HG02642 (cell line): ENCODE results near the gene DLEC1.

Experiments
- ATAC-seq: cut with Tn5 transposase; IDR thresholded peaks from one replicate; pipeline ENCODE4 v1.9.1; 2021; ENCODE audit warnings: mild to moderate bottlenecking; ENCODE audit not compliant: unreplicated experiment, poor library complexity

DLEC1 gene

DNA sequence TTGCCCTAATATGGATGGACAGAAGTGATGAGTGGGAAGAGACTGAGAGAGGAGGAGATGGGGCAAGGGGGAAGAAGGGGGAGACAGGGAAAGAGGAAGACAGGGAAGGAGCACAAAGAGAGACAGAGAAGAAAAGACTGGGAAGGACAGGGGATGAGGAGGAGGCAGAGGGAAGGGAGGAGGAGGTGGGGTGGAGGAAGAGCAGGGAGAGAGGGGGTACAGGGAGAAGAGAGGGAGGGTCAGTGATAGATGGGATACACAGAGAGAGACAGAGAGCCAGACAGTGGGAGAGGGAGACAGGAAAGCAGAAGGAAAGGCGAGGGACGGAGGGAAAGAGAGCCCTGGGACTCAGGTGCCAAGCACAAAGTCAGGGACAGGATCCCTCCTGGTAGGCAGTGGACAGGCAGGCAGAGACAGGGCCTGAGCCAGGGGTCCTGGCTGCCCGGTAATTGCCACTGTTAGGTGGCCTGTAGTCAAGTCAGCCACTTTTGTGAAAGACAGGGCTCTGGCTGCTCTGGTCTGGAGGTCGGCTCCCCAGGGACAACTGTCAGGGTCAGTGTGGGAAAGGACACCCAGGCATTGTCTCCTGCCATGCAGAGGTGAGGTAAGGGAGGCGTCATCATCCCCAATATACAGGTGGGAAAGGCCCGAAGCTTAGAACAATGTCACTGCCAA lies 38.6 kb upstream of the DLEC1 start:
- ATAC-seq: no peak

DNA sequence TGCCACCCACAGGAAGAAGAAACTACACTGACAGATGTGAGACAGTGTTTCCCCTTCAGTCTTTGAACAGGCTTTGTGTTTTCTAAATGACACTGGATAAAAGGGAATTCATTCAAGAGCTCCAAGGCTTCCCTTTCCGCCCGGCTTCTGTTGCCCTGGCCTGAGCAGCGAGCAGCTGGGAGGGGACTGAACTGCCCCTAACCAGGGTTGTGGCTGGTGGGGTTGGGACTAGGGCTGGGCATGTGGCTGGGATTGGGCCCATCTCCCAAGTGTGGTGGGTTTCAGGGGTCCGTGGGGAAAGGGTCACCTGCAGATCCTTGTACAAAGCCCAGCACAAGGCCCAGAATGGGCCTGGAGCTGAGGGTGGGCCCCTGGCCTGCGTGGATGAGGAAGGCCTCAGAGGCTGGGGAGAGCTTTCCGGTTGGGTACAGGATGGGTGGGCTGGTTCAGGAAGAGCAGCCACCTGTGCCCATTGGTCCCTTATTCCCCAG lies 38.0 kb upstream of the DLEC1 start:
- ATAC-seq: no peak

DNA sequence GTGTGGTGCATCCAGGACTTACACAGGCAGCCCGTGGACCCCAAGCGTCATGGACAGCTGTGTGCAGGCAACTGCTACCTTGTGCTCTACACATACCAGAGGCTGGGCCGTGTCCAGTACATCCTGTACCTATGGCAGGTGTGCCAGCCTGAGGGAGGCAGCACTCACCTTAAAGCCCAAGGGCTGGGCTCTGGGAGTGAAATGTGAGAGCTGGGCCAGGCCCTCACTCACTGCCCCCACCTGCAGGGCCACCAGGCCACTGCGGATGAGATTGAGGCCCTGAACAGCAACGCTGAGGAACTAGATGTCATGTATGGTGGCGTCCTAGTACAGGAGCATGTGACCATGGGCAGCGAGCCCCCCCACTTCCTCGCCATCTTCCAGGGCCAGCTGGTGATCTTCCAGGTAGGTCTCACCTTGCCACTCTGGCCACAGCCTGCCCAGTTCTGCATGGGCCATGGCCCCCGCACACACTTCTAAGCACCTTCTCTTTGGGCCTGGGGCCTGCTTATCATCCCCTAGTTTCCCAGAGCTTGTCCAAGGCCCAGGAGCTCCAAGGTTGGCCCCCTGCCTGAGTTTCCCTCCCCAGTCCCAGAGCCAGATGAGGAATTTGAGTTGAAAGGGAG lies 37.4 kb upstream of the DLEC1 start:
- ATAC-seq: no peak

DNA sequence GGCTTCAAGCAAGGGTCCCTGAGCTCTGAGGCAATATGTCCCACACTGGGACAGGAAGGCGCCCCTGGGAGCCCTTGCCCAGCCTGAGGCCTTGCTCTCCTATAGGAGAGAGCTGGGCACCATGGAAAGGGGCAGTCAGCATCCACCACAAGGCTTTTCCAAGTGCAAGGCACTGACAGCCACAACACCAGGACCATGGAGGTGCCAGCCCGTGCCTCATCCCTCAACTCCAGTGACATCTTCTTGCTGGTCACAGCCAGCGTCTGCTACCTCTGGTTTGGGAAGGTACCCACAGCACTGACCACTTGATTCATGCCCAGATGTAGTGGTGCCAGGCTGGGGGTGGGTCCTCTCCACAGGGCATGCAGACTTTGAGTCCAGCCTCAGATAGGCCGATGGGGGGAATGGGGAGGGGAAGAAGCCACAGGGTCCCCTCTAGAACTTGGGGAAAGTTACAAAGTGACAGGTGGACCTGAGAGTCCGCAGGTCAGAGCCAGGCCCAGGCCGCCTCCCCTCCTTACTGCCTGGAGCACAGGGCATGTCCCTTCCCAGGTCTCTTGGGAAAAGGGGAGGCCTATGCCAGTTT lies 36.6 kb upstream of the DLEC1 start:
- no peak for ATAC-seq

DNA sequence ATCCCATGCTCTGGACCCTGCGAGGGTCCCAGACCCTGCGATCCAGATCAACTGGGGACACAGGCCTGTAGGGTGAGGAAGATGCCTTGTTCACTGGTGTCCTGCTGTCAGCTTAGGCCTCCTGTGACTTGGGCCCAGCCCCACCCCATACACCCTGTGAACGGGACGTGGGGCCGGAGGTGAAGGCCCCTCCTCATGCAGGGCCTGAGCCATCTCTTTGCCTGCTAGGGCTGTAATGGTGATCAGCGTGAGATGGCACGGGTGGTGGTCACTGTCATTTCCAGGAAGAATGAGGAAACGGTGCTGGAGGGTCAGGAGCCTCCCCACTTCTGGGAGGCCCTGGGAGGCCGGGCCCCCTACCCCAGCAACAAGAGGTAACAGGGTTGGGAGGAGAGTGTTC lies 36.1 kb upstream of the DLEC1 start:
- no peak for ATAC-seq

DNA sequence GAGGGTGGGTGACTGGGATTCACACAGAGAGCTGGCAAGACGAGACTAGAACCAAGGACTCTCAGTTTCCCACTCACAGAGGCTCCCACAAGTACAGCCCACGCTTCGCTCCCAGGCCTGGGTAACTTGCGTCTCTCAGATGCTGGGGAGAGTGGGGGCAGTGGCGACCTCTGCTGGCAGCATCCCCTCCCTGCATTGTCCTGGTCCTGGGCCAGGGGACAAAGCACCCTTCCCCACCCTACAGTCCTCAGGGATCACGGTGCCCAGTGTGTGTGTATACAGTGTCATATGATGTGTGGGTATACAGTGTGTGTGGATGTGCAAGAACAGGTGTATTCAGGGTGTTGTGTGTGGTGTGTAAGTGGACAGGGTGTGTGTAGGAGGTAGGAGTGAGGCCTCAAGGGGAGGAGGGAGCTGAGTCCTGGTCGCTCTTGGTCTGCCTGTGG lies 35.6 kb upstream of the DLEC1 start:
- ATAC-seq: no peak

DNA sequence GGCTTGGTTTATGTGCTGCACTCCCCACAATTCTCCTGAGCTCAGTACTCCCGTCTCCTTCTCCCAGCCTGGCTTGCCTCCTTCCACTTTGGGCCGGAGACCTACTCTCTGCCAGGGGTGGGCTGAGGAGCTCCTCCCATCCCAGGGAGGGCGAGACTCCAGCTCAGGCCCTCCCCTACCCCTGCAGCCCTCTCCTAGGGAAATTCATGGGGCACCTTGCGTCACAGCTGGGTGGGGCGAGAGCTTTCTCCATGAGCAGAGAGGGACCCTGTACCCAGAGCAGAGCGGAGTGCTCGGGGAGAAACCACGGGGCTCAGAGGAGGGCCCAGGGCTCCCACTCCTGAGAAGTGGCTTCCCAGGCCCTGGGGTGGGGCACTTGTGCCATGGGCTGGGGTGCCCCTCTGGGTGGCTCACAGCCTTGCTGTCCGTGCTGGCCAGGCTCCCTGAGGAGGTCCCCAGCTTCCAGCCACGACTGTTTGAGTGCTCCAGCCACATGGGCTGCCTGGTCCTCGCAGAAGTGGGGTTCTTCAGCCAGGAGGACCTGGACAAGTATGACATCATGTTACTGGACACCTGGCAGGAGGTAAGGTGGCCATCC lies 35.1 kb upstream of the DLEC1 start:
- ATAC-seq: no peak

DNA sequence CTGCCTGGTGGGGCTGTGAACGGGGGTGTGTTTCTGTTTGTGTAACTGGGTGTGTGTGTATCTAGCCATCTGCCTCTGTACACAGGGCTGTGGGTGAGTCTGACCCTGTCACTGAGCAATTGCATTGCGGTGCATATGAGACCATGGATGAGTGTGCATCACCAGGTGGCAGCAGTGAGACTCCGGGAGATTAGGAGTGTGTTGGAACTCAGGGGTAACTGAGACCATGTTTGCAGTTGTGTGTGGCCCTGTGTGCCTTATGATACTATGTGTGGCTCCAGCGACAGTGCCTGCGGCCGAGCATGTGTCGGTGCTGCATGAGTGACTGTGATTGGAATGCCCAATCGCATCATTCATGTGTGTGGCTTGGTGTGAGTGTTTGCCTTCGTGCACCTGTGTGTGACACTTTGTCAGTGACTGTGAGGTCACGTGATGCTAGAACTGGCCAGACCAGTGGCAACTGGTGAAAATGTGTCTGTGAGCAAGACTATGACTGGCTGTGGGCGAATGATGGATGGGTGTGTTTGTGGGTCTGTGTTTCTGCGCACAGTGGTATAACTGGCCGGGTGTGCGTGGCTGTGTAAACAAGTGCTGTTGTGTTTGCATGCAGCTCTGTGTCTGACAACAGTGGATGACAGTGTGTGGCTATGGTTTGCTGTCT lies 34.5 kb upstream of the DLEC1 start:
- ATAC-seq: no peak

DNA sequence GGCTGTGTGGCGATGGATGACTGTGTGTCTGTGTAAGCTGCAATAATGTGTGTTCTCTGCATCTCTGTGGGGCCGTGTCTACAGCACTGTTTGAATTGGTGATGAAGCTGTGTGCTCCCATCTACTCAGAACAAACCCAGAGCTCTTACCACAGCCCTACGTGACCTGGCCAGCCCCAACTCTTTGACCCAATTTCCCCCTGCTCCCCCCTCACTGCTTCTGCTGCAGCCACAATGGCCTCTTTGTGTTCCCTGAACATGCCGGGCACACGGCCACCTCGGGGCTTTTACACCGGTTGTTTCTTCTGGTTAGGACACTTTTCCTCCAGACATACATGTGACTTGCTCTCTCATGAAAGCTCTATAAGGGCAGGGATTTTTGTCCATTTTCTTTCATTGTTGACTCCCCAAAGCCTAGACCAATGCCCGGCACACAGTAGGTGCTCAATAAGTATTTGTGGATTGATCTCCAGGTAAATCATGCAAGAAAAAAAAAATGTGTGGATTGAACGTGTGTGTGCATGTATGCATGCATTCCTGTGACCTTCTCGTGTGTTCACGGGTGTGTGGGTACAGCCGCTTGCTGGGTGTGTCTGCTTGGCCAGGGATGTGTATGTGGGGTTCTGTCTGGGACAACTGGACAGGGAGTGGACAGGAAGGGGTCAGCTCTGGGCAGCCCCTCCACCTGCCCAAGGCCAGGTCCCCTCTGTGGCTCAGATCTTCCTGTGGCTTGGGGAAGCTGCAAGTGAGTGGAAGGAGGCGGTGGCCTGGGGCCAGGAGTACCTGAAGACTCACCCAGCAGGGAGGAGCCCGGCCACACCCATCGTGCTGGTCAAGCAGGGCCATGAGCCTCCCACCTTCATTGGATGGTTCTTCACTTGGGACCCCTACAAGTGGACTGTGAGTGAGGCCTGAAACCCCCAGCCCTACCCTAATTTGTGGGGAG lies 33.7 kb upstream of the DLEC1 start:
- ATAC-seq: no peak

DNA sequence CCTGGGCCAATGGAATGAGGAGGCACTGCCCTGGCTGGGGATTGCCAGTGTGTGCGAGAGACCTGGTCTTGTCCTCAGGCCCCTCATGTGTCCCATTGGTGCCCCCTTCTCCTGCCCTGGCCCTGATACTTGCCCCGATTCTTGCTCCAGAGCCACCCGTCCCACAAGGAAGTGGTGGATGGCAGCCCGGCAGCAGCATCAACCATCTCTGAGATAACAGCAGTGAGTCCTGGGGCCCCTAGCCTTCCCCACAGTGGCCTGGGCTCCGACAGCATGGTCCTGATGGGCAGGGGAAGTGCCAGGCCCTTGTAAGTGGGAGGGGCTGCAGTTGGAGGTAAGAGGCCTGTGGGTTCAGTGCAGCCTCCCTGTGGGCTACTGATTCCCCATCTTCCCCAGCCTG lies 33.0 kb upstream of the DLEC1 start:
- no peak for ATAC-seq

DNA sequence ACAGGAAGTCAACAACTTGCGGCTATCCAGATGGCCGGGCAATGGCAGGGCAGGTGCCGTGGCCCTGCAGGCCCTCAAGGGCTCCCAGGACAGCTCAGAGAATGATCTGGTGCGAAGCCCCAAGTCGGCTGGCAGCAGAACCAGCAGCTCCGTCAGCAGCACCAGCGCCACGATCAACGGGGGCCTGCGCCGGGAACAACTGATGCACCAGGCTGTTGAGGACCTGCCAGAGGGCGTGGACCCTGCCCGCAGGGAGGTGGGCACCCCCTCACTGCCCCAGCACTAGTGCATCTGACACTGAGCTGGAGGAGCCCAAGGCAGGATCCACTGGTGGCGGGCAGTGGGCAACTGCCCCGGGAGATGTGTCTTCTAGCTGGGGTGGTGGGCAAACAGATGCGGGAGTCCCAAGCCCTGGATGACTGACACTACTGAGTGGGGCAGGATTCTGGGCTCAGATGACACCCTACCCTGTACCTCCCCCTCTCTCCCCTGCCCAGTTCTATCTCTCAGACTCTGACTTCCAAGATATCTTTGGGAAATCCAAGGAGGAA lies 32.5 kb upstream of the DLEC1 start:
- no peak for ATAC-seq

DNA sequence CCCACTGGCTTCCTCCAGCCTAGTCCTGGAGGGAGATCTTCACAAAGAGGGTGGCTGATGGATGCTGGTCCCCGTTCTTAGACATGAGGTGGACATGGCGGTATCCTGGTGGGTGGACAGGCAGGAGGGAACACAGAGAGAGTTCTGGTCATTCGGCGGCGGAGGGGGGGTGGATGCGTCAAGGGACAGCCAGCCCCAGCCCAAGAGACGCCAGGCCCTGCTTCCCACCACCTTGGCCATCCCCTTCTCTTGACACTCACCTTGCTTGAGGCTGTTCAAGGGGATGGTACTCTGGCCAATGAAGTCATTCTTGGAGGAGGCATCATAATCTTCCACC lies 31.3 kb upstream of the DLEC1 start:
- ATAC-seq: no peak

DNA sequence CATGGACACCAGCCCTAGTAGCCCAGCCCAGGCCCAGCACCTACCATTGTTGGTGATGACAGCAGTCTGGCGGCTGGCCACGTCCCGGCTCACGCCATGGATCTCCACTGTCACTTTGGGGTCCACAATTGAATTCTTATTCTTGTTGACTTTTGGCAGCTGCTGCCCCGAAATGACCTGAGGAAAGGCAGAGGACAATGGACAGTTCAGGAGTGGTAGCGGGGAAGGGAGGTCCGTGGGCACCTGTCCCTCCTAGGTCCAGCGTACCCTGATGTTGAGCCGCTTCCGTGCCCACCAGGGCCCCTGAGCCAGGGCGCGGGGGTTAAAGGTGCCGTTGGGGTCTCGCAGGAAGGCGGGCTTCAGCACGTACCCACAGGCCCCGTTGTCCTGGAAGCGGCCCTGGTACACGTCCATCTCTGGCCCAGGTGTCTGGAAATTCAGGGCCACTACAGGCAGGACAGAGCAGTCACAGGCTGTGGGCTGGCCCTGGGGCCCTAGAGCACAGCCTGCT lies 30.8 kb upstream of the DLEC1 start:
- ATAC-seq: no peak

DNA sequence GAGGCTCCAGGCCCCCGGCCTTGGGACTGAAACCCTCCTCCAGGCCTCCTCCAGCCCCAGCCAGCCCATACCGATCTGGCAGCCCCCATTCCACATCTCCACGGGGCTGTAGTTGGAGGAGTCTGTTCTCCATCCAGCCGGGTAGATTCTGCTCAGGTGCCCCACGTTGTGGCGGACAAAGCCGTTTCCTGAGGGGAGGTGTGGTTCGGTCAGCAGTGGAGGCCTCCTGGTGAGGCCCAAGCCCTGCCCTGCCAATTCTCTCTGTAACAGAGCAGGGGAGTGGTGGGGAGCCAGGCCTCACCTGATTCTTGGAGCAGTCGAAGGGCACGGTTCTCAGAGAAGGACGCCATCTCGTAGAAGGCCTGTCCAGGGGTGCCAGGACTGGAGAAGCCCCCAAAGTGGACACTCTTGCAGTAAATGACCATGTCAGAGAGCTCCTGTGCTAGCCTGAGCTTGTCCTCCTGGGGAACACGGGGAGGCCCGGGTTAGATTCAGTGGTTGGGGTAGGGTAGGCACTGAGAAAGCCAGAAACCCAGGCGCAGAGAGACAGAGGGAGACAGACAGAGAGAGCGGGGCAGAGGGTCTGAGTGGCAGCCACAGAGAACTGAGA lies 29.9 kb upstream of the DLEC1 start:
- ATAC-seq: no peak

DNA sequence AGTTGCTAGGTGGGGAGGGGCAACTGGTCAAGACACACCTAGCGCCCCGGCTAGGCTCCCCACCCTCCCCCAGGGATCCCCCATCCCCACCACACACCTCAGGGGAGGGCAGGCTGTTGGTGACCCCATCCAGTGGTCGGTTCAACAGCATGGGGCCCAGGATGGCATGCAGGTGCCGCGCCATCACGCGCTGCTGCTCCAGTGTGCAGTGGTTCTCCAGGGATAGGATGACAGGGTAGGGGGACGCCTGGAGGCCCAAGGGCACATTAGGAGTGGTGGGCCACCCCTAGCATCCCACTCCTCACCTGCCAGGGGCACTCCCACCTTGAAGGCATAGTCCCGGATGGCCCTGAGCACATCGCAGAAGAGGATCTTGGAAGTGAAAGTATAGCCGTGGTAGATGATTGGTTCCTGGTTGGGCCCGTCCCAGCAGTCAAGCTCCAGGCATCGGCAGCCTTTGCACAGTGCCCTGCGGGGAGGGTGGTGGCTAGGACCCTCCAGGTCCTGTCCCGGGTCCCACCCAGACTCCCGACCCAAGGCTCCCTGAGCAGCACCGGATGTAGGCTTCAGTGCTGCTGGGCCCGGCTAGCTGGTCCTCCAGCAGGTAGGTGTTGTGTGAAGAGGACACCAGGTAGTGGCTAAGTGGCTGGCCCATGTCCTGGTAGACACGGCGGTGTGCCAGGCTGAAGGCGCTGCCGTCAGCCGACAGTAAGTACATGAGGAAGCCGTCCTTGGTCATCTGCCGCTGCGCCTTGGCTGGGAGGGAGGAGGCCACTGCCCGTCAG lies 29.0 kb upstream of the DLEC1 start:
- ATAC-seq: no peak

DNA sequence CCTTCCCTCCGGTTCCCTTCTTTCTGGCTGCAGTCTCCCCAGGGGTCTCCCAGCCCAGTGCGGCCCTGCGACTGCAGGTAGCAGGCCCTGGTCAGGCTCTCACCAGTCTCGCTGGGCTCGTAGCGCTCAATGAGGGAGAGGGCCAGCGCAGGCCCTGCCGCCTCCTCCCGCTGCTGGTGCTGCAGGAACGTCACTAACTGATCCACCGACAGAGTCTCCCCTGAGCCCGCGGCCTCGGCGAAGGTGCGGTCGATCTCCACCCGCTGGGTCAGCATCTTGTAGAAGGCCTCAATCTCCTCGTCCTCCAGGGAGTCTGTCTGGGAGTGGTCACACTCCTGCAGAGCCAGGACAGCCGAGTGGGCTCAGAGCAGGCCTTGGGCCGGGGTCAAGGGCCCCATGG lies 27.9 kb upstream of the DLEC1 start:
- no peak for ATAC-seq

DNA sequence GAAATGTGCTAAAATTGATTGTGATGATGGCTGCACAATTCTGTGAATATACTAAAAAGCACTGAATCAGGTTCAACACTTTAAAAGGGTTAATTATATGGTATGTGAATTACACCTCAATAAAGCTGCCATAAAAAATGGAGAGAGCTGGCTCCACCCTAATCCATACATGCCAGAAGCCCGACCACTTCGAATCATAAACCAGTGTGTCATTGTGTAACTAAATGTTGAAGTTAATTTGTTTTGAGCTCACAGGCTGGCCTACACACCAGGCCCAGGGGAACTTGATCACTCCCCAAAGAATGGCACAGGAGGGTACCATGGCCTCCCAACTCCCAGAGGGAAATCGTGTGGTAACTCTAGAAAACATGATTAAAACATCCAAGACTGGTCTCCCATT lies 23.5 kb upstream of the DLEC1 start:
- no peak for ATAC-seq

DNA sequence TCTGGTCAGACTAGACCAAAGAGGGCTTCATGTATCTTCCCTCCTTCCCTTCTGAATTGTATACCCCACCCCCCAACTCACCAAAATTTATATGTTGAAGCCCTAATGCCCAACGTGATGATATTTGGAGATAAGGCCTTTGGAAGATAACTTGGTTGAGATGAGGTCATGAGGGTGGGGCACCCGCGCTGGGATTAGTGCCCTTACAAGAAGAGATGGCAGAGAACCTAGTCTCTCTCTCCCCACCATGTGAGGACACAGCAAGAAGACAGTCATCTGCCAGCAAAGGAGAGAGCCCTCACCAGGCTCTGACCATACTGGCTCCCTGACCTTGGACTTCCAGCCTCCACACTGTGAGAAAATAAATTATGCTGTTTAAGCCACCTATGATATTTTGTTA lies 23.0 kb upstream of the DLEC1 start:
- no peak for ATAC-seq
